DMS79 treated with DMSO at 0.1 percent for 48 hours (cell line): ENCODE data around the gene NXPE1.

Source experiments
- DNase-seq: peaks from one replicate; lab custom pipeline; 2025; lab: John Stamatoyannopoulos, UW

The NXPE1 gene

DNA sequence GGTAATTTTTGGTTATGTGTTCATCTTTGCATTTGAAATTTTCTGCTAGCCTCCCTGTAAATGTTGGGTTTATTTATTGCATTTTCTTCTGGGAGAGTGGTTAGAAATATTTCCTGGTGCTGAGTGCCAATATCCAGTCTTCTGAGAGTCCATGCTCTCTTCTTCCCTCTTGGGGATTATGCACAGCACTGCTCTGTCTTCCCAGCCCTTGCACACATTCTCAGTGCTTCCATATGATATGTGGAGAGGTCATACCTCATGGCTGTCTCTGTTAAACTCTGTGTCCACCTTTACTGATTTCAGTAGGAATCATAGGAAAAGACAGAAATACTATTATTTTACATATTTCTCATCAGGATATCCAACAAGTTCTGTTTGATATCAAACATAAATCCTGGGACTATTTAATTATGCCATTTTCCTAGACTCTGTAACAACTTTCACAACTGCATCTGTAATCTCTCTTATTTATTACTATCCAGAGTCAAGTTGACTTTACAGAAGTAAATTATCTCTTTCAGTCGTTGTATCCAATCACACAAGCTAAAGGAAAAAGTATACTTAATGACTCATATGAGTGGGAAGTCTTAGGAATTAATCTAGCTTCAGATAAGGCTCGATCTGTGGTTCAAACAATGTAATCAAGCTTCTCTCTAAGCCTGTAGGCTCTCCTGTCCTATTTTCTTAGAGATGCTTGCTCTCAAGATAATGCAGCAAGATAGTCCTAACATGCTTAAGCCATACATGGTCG, 2.7 kb upstream of the NXPE1 start:
- no peak for DNase-seq

DNA sequence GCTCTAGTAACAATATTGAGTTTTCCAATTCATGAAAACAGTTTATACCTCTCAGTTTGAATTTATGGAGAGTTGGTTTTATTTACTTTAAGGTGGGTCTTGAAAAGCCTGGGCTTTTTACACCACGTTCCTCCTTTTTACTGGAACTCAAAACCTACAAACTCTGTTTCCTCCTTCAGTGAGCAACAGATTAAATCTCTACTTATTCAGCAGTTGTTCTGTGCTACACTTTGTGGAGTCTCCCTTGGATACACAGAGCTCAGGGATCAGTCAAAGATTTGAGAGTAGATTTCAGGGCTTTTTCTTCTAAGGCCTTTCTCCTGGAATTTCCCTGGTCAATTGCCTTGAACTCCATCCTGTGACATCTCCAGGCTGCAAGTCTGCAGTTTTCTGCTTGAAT, 3.5 kb downstream of the NXPE1 start:
- DNase-seq = no peak

DNA sequence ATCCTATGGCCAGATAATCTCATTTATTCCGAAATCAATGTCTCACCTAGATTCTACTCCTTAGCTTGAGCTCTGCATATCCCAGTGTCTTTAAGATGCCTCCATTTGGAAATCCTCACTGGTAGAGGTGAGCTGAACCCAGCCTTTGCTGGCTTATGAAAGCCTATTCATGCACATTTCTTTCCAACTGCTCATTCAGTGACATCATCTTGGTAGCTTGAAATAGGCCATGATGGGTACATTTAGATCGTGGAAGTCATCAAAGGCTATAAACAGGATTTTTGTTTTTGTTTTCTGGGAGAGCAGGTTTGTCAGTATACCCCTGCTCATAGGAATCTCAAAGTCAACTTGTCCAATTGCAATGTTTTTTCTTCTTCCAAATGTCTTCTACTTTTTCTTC, 6.0 kb downstream of the NXPE1 start:
- DNase-seq = no peak

- no peak for DNase-seq
Observed at GRCh38 chr11:114551060-114551459, 8.6 kb downstream of the NXPE1 start.

DNA sequence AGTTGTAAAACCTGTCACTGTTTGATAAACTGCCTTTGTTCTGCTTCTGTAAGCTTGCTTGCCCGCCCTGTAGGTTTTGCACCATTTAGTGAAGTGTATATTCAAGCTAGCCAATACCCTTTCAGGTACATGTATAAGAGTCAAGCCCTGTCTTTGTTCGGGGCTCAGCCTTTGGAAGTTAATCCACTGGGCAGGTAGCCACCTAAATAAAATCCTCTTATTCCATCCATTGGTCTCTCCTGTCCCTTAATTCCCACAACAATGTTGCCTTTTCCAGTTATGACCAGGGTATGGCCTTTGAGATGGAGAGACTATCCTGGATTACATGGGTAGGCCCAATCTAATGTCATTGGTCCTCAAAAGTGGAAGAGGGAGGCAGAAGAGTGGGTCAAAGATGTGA, 34.0 kb downstream of the NXPE1 start:
- DNase-seq = no peak

DNA sequence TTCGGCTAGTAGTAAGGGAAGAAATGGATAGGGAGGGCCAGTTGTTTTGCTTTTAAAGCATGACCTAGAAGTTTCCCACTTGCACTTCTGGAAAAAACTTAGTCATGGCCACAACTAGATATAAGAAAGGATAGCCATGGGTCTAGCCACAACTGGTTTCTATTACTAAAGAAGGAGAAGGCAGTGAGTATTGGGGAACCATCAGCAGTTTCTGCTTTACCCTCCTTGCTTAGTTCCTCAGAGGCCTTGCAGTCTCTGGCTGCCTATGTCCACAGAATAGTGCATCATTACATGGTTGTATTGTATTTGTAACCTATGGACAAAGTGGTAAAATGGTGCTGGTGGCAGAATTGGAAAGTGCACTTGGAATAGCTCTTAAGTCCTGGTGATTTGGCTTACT, 35.6 kb downstream of the NXPE1 start:
- no peak for DNase-seq

DNA sequence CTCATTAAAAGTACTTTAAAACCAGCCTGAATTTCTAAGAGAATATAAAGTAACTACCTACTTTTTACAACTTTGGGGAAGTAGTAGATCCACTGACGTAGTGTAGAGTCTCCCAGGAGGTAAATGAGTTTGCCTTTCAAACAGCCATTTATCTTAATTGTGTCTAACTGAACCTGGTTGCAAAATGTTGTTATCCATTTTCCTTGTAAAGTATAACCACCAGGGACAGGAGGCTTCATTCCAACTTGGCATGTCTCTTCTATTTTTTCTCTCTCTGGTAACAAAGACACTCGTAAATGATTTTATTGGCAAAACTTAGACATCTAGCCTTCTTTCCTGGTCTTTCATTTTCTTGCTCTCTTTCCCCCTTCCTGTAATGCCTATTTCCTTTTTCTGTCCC, 36.9 kb downstream of the NXPE1 start:
- DNase-seq = no peak

- DNase-seq = no peak
Observed at GRCh38 chr11:114511538-114511937, 48.1 kb downstream of the NXPE1 start.

DNA sequence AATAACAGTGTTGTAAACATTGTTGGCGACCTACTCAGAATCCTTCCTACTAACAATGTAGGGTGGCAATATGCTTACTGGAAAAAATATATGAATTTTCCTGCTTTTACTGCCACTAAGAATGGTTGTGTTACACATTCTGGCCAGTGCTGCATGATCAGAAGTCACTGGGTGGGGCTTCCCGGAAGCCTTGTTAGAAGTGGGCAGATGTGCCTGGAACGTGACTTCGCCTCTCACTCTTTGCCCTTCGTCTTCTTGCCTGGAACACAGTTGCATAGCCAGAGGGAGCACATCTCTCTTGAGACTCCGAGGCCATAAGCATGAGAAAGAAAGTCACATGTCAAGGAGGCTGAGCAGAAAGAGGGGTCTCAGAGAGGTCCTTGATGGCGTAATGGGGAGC, 48.6 kb downstream of the NXPE1 start:
- DNase-seq = no peak

- DNase-seq = no peak
Observed at GRCh38 chr11:114501901-114502300, 57.8 kb downstream of the NXPE1 start.

- DNase-seq = no peak
Observed at GRCh38 chr11:114499756-114500155, 59.9 kb downstream of the NXPE1 start.

- no peak for DNase-seq
Observed at GRCh38 chr11:114496915-114497314, 62.8 kb downstream of the NXPE1 start.

DNA sequence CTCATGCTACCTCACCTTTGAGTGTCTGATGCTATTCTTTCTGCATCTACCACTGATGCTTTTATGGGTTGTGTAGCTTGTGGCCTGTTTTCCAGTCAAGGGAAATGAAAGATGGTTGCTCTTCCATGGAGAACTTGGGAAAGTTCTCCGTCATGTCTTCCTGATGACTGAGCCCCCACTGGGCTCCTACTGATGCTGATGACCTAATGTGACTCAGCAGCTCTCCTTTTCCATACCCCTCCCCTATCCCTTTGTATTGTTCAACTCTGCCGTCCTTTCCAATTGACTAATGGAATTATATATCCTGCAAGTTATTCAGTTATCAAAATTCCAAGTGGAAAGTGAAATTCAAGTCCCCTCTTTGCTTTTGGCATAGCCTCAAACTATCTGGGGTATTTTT, 75.8 kb downstream of the NXPE1 start:
- no peak for DNase-seq

DNA sequence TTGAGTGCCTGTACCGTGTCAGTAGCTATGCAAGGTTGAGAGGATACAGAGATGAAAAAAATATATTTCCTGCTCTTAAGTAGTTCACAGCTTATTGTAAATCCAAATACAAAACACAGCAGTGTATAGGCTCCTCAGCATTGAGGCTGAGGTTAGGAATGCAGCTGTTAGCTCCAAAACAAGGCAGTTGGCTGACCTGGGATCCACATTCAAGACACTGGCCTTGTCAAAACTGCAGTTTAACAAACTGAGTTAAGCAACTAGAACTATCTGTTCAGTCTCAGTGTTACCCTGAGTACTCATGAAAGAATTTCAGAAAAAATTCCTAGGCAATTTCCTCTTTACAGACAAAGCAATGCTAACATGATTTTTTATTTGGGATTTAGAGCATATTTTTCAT, 77.6 kb downstream of the NXPE1 start:
- no peak for DNase-seq

- DNase-seq = no peak
Observed at GRCh38 chr11:114479331-114479730, 80.3 kb downstream of the NXPE1 start.

DNA sequence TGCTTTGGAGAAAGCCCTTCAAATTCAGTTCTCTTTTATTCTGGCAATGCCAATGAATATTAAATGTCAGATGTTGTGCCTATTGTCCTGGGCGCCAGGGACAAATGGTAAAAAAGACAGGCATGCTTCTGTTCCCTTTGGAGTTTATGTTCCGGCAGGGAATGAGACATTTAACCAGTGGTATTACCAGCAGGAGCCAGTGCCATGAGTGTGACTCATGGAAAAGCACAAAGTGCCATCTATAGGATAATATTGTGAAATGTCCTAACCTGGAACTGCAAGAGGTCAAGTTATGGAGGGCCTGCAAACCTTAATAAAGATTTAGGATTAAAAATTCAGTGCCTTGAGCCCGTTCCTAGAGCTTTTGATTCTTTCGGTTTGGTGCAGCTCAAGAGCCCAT, 80.9 kb downstream of the NXPE1 start:
- DNase-seq = no peak

DNA sequence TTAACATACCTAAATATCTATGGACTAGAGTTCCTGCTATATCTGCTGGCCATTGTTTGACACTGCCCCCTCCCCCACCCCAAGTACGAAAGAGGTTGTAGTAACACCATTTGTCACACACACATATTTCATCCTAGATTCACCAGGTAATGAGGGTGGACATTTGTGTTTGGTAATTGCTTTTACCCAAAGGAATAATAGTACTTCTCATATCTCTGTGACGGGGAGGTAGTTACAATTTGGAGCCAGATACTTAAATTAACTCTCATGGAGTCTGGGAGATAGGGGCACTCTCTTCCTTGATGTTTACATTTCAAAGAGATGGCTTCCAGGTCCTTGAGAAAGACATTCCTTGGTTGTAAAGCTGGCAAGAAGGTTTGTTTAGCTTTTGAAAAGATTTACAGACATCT, 81.7 kb downstream of the NXPE1 start:
- DNase-seq = no peak

DNA sequence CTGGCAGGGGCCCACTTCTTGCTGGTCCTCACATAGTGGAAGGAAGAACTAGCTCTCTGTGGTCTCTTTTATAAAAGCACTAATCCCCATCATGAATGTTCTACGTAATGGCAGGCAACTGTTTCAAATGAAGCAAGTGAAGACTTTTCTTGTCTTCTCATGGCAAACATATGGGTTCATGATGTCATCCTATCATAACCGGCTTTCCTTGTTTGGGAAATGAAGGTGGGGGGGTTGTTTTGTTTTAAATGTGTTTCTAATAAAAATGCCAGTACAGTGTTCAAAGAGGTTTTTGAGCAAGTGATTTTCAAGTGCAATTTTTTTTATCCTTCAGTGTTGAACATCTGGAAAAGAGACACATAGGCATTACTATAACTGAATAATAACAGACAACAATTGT, 87.0 kb downstream of the NXPE1 start:
- DNase-seq = no peak
